H7 (cell line): ENCODE results near the gene PODXL2. TPM values are rescaled to one million over a fixed set of nuclear protein-coding genes. Genes with fewer than 3 reads are reported as not detected.
"Not testable (repeated sequence)": the region's sequence is repeated elsewhere in the genome, so short reads cannot be mapped to it uniquely, and the experiment has no call there.

Source experiments
- DNase-seq: peaks from one replicate; pipeline ENCODE4 v3.0.0; 2012
- H3K27me3 ChIP-seq: 2 replicates; pipeline ENCODE4 v1.6.0; 2011; ENCODE audit warnings: mild to moderate bottlenecking, low read length; ENCODE audit not compliant: control insufficient read depth, insufficient read depth
- H3K36me3 ChIP-seq: replicated peaks from 2 replicates; pipeline ENCODE4 v1.5.1; 2011; ENCODE audit warnings: low read length; ENCODE audit not compliant: control insufficient read depth, insufficient read depth
- H3K4me3 ChIP-seq: 2 replicates; pipeline ENCODE4 v1.5.1; 2011; ENCODE audit warnings: low read depth, mild to moderate bottlenecking, control low read depth, low read length, moderate library complexity; ENCODE audit not compliant: insufficient read depth
- total RNA-seq: library from RNA; depleted of rRNA; stranded (reverse); fragments of >200 nt; shearing (Covaris generic); gene quantifications from 2 replicates; pipeline ENCODE4 v1.2.3, GENCODE V29; 2014

Gene PODXL2
- total RNA-seq, 1 experiment from 2014 or later: 38.7 TPM

DNA sequence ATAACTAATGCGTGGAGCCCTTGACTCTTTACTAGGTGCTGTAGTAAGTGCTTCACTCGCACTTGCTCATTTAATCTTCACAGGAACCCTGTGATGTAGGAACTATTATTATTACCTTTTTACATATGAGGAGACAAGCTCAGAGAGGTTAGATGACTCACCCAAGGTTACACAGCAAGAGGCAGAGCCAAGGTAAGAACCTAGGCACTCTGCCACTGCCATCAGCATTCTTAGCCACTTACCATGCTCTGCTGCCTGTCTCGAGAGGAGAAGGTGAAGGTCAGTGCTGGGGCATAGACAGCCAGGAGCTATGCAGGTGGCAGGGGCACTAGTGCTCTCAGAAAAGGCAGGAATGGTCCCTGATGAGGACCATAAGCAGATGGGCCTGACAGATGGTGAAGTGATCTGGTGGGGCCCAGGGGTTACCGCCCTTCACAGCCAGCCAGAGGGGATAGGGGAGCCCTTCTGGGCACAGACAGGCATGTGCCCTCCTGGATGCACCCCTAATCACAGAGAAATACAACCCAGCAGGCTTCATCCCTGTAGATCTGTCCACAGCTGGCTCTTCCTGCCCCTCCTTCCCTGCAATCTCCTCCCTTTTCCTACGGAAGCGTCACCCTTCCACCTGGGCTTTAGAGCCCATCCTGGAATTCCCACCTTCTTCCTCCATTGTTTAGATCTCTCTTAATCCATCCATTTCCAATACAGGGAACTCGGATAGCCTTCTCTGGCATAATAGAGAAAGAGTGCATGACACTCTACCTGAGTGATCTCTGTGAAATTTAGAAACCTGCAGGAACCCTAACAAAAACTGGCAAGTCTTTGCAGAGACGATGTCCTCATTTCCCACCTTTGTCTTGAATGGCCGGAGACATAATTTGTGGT is 70.7 kb downstream of the PODXL2 start:
- no peak for DNase-seq
- Histone ChIP-seq H3K36me3 (no peaks in the 10 kb centered on the region), H3K27me3 (no peaks in the 10 kb centered on the region), H3K4me3 (no peak overlapping the region)

DNA sequence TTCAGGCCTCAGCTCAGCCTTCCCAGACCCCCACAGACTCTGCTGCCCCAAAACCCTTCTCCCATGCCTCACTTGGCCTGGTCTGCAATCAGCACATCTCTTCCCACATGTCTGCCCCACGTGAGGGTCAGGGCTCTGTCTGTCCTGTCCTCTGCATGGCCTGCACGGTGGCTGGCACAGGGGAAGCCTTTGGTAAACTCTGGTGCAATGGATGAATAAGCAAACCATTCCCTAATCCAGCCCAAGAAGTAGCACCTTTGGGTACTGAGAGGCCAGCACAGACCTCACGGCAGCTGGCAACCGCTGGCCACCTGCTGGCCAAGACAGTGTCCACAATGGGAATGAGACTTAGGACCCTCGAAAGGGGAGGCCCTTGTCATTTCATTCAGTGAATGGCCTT is 71.4 kb downstream of the PODXL2 start:
- Histone ChIP-seq H3K27me3 (no peaks in the 10 kb centered on the region), H3K36me3 (no peaks in the 10 kb centered on the region), H3K4me3 (no peak overlapping the region)
- DNase-seq: no peak

DNA sequence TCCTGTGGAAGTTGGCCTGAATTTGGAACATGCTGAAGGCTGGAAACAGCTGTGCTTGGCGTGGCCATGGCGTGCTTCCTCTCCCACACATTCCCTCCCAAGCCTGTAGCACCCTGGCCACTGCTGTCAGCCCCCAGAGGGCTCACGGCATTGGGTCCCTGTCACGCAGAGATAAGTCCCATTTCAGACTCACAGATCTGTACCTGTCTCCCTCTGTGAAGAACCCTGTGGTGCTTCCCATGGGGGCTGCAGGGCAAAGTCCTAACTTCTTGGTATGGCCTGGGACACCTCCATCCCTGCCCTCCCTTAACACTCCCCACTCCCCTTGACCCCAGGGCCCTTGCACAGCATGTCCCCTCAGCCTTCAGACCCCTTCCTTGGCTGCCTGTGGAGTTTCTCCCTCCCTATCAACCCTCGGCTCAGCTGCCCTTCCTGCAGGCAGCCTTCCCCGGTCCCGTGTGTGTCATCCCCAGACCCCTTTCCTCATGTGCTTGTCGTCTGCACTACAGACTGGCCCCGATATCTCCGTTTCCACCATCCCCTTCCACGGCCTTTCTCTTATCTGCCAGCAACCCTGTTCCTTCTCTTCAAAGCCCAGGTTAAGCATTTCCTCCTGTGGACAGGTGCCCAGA is 72.4 kb downstream of the PODXL2 start:
- no peak for DNase-seq
- Histone ChIP-seq H3K27me3 (no peaks in the 10 kb centered on the region), H3K4me3 (no peak overlapping the region), H3K36me3 (no peaks in the 10 kb centered on the region)

DNA sequence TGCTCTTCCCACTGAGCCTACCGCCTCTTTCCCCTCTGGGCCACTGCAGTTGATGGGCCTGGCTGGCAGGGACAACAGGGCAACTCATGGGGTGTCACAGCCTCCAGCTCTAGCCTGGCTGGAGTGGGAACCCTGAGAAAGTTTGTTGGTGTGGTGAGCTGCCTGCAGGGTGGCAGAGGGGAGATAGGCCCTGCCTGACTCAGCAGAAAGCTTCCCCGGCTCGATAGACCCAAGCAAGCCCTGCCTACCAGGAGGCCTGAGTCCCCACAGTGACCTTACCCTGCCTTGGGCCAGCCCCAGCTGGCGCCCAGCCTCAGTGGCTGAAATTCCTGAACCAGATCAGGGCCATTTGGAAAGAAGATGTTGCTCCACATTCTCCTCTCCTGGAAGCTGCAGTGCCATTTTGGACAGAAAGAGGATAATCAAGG is 73.2 kb downstream of the PODXL2 start:
- H3K36me3 ChIP-seq: no peaks in the 10 kb centered on the region
- no peak for DNase-seq
- H3K4me3 ChIP-seq: no peak overlapping the region
- H3K27me3 ChIP-seq: no peaks in the 10 kb centered on the region

DNA sequence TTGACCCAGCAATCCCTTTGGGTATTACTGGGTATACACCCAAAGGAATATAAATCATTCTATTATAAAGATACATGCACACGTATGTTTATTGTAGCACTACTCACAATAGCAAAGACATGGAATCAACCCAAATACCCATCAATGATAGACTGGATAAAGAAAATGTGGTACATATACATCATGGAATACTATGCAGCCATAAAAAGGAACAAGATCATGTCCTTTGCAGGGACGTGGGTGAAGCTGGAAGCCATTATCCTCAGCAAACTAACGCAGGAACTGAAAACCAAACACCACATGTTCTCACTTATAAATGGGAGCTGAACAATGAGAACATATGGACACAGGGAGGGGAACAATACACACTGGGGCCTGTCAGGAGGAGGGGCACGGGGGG is 75.9 kb downstream of the PODXL2 start:
- DNase-seq, H3K27me3 ChIP-seq, H3K36me3 ChIP-seq, H3K4me3 ChIP-seq: not testable (repeated sequence)

DNA sequence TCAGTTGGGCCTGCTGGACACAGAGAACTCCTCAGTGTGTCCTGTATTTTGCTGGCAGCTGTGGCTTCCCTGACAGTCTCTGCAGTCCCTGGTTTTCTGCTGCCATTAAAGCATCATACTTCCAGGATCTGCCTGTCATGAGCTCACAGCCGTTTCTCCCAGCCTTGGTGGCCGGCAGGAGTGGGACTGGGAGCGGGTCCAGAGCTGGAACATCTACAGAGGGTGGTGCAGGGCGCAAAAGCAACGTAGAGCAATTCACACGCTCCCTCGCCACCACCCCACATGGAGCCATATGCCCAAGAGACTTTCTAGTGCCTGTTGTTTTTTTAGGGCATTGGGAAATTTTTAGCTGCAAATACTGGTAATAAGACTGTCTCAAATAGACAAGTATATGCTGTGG is 77.3 kb downstream of the PODXL2 start:
- Histone ChIP-seq H3K4me3 (no peak overlapping the region), H3K27me3 (no peaks in the 10 kb centered on the region), H3K36me3 (no peaks in the 10 kb centered on the region)
- no peak for DNase-seq

DNA sequence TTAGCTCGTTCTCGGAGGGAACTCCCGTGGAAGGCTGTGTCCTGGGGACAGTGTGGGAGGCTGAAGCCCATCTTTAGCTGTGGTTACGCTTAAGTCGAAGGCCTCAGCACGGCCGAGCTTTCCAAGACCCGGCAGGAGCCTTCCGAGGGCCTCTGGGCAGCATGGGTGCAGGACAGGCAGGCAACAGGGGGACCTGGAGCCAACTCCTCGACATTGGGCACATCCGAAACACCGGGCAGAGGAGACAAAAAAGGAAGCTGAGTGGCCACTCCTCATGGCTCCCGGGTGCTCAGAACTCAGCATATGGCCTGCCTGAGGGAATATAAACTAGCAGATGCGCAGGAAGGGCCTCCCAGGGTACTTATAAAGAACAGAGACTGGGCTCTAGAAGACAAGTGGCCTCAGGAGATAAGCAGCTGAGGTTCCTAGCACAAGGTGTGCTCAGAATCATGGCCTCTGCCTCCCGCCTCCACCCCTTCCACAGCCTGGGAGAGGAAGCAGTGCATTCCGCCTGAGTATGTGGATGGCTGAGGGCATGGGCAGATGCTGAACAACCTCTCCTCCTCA is 77.9 kb downstream of the PODXL2 start:
- no peaks in the 10 kb centered on the region for H3K27me3 ChIP-seq
- no peak overlapping the region for H3K4me3 ChIP-seq
- no peaks in the 10 kb centered on the region for H3K36me3 ChIP-seq
- DNase-seq: no peak

DNA sequence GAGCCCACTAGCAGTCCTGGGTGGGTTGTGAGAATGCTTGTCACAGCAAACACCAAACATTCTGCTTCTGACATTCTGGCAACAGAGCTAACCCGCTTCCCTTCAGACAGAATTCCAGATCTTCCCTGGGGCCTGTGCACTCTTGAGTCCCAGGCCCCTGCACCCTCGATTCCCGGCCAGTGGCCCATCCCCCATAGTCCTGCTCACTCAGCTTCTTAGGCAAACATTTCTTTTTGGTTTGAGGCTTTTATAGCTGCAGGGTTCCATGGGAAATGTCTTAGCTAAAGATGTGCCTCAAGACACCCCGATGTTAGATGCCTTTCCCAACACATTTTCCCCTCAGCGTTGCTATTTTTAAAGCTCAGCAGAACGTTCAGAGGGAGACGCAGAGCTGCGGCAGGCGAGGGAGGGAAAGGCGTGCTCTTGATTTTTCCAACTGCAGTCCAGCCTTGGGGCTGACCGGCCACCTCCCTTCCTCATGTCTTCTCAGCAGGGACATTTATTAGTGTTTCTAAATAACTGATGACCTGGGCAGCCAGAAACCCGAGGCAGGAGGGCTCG is 78.9 kb downstream of the PODXL2 start:
- no peaks in the 10 kb centered on the region for H3K27me3 ChIP-seq
- DNase-seq: no peak
- no peaks in the 10 kb centered on the region for H3K36me3 ChIP-seq
- no peak overlapping the region for H3K4me3 ChIP-seq

DNA sequence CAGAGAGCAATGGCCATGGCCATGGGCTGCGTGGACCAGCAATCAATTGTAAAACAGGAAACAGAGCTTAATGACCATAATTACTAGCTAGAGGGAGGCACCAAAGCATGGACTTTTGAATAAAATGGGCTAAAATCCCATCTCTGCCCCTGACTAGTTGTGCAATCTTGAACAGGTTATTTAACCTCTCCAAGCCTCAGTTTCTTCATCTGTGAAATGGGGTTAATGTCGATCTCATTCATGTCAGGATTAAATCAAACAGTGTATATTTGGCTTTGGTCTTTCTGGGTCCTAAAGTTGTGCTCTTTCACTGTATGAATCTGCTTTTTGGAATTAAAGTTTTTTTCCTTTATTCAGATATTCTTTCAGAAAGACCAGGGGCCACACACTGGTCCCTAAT is 79.9 kb downstream of the PODXL2 start:
- no peak for DNase-seq

DNA sequence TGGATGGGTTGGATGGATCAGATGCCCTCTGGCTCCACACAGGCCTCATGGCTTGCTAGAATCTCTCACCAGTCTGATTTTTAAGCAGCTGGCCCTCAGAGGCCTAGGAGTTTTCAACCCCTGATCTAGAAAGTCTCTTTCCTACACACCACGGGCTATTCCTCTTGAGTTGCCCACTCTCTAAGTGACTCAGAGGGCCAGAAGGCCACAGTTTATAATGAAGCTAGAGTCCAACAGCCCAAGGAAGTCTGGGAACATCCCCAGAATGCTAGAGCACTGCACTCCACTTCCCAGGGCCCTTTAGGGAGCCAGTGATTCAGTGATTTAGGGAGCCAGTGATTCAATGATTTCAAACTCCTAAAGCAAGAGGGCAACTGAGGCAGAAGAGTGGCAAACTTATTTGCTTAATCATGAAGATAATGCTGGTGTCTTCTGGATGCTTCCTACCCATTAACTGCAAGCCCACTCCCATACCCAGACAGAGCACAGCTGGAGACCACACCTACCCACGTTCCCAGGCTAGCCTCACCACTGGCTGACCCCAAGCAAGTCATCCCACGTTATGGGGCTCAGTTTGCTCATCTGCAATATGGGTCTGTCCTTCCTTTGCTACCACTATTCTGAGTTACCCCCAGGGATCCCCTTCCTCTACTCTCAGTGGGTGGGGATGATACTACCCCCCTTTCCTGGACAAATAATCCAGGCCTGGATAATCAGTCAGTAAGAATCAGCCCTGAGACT is 80.5 kb downstream of the PODXL2 start:
- Histone ChIP-seq H3K4me3 (no peak overlapping the region), H3K36me3 (no peaks in the 10 kb centered on the region), H3K27me3 (no peaks in the 10 kb centered on the region)
- DNase-seq: no peak

More for the DNA sequence above, 79.9 kb downstream of the PODXL2 start:
- Histone ChIP-seq H3K36me3 (no peaks in the 10 kb centered on the region), H3K4me3 (no peak overlapping the region), H3K27me3 (no peaks in the 10 kb centered on the region)

DNA sequence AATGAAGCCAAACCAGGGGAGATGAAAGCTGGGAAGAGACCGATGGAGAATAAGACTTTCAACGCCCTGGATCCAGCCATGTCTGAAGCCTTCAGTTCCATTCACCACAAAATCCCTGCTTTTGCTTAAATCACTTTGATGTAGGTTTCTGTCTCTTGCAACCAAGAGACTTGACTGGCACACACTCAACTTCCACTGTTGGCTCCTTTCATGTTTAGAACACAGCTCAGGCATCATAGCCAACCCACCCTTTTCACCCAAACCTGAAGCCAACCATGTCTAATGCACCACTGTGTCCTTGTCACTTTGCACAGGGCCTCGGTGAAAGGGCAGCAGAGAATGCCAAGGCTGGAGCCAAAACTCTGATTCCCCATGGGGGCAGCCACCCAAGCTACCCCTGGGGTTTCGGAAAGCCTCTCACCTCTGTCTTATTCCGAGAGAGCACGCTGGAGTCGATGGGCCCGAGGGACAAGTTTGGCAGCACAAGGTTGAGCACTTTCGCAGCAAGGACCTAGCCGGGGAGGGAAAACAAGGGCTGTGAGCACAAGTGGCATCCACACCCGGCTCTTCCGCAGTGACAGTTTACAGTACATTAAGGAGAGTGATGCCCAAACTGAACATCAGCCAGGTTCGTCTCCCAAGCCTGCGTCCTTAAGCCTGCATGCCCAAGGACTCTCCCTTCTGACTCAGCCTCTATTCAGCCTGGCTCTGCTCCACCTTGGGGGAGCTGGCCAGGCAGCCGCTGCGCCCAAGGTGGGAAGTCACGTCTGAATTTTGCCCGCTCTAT is 81.4 kb downstream of the PODXL2 start:
- H3K27me3 ChIP-seq: no peaks in the 10 kb centered on the region
- DNase-seq: no peak
- H3K36me3 ChIP-seq: no peaks in the 10 kb centered on the region
- H3K4me3 ChIP-seq: no peak overlapping the region

DNA sequence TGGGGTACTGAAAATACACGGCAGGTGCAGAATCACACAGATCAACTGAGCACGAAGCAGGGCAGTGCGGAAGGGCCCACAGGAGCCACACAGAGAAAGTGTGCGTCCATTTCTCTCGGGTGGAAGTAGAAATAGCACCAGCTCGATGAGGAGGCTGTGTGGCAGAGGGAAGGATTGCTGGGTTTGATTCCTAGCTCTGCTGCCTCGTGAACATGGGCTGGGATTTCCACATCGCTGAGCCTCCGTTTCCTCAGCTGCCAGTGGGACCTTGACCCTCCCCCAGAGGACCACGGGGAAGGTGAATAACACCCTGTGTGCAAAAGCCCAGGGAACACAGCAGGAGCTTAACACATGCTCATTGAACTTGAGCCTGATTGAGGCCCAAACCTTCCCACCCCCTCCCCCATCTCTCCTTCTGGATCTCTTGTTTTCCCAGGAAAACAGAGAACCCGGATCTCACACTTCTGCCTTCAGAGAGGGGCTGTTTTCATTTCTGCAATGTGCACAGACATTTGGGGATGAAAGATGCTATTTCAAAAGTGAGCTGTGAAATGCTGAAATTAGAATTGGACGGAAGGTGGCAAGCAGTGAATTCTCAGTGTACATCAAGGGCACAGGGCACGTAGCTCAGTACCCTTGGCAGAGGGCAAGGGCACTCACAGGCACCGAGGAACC is 82.2 kb downstream of the PODXL2 start:
- Histone ChIP-seq H3K36me3 (no peaks in the 10 kb centered on the region), H3K27me3 (no peaks in the 10 kb centered on the region), H3K4me3 (no peak overlapping the region)
- DNase-seq: no peak

DNA sequence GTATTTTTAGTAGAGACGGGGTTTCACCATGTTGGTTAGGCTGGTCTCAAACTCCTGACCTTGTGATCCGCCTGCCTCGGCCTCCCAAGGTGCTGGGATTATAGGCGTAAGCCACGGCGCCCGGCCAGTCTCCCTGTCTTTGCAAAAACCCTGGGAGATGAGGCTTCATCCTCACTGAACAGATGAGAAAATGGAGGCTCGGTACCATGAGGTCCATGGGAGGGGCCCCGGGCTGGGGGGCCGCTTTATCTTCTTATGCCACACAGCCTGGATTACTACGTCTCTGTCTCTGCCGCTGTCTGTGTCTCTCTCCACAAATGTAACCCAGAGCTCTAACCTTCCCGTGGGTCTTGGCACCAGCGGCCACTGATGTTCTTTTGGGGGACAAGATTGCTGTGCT is 82.9 kb downstream of the PODXL2 start:
- Histone ChIP-seq H3K36me3 (no peaks in the 10 kb centered on the region), H3K4me3 (no peak overlapping the region), H3K27me3 (no peaks in the 10 kb centered on the region)
- no peak for DNase-seq
